Measurements from ENCODE around the gene F12. TPM values are rescaled to one million over a fixed set of nuclear protein-coding genes. Genes with fewer than 3 reads are reported as not detected.

Gene F12
- polyA plus RNA-seq, 1 of the 3 experiments (the other 2 are of a cell fraction) = 4.3 TPM

GRCh38 chr5:177429248-177430040 is 20.1 kb upstream of the F12 start (continued):
- no peak for TF ChIP-seq NRF1 (IDR thresholded peaks at IDR 0.05; ENCODE audit: low read depth, low read length)
- no peak for TF ChIP-seq NFIC (IDR thresholded peaks at IDR 0.05; ENCODE audit: borderline replicate concordance)
- no peak for TF ChIP-seq TAF1 (IDR thresholded peaks at IDR 0.05; ENCODE audit: borderline replicate concordance, low read depth, low read length)
- no peak for TF ChIP-seq REST (IDR thresholded peaks at IDR 0.05; ENCODE audit: low read depth, low read length)
- no peak for TF ChIP-seq FOXJ3 (CRISPR knock-in tag; IDR thresholded peaks at IDR 0.05)
- TF ChIP-seq RXRA (IDR thresholded peaks at IDR 0.05; ENCODE audit: borderline replicate concordance, low read depth) = no peak
- TF ChIP-seq CHD2 (IDR thresholded peaks at IDR 0.05; ENCODE audit: low read length, partially characterized antibody) = no peak

GRCh38 chr5:177428574-177429217 is 19.3 kb upstream of the F12 start:
- Histone ChIP-seq H3K4me2 (0 out of 2 replicates have a peak overlapping the region, but pooled peaks have one; percentile 7), H3K9me3 (no peaks in the 10 kb centered on the region), H2AFZ (ENCODE audit: low read depth) (no peak overlapping the region), H4K20me1 (ENCODE audit: insufficient read depth) (0 out of 2 replicates have a peak, but pooled peaks cover 13% of the 10 kb centered on the region), H3K36me3 (replicated peaks in 1 of 2; ENCODE audit: control insufficient read depth in 1 of 2, insufficient read depth in 2 of 2, low read length in 1 of 2) (peaks cover 0 to 26% of the 10 kb centered on the region in 2 experiments), H3K4me3 (ENCODE audit: low read depth in 2 of 2, low read length in 1 of 2) (no peak overlapping the region; a peak in 1 of 4 replicates), H3K9ac (no peak overlapping the region), H3K27me3 (ENCODE audit: insufficient read depth) (no peaks in the 10 kb centered on the region), H3K9me2 (no peaks in the 10 kb centered on the region), H3K4me1 (ENCODE audit: control insufficient read depth in 1 of 2, insufficient read depth in 2 of 2, low read depth in 1 of 2, low read length in 1 of 2) (peaks cover 5 to 33% of the 10 kb centered on the region in 2 experiments; a peak in 2 of 4 replicates), H3F3A (replicated peaks; ENCODE audit: insufficient read depth) (peaks cover 12% of the 10 kb centered on the region), H3K79me2 (ENCODE audit: insufficient read depth) (peaks cover 30% of the 10 kb centered on the region), H3K27ac (ENCODE audit: low read depth in 2 of 2, low read length in 1 of 2) (no peak overlapping the region)
- ChIA-PET CTCF (interaction anchor here (0.9 to 10.8 kb wide), 6 partner anchors 9 to 39 kb away, joined by 3 to 120 read pairs (median 10); no protein-coding TSS in a partner anchor), POLR2A (interaction anchor here (1.2 to 1.8 kb wide), 4 partner anchors 12 to 24 kb away, joined by 3 to 5 read pairs (median 4); no protein-coding TSS in a partner anchor)
- 96% methylated on average over 10 of the region's 10 CpGs for WGBS (ENCODE audit: low lambda C conversion rate)
- no peak for DNase-seq
- no peak for TF ChIP-seq TCF12 (IDR thresholded peaks at IDR 0.05)
- no peak for TF ChIP-seq FOSL2 (IDR thresholded peaks at IDR 0.05; ENCODE audit: borderline replicate concordance, low read depth)
- TF ChIP-seq RCOR1 (IDR thresholded peaks at IDR 0.05; ENCODE audit: low read length) = no peak
- TF ChIP-seq USF2 (IDR thresholded peaks at IDR 0.05; ENCODE audit: borderline replicate concordance, low read depth, low read length) = no peak
- no peak for TF ChIP-seq PBX3 (IDR thresholded peaks at IDR 0.05)
- no peak for TF ChIP-seq MXI1 (IDR thresholded peaks at IDR 0.05; ENCODE audit: low read depth, low read length)
- TF ChIP-seq NFIC (IDR thresholded peaks at IDR 0.05; ENCODE audit: borderline replicate concordance) = no peak
